ENCODE results near the gene ABTB2. TPM values are rescaled to one million over a fixed set of nuclear protein-coding genes. Genes with fewer than 3 reads are reported as not detected.

Gene ABTB2
- total and polyA plus RNA-seq, 2 experiments from 2014 or later: 2.6 to 12.1 TPM

DNA sequence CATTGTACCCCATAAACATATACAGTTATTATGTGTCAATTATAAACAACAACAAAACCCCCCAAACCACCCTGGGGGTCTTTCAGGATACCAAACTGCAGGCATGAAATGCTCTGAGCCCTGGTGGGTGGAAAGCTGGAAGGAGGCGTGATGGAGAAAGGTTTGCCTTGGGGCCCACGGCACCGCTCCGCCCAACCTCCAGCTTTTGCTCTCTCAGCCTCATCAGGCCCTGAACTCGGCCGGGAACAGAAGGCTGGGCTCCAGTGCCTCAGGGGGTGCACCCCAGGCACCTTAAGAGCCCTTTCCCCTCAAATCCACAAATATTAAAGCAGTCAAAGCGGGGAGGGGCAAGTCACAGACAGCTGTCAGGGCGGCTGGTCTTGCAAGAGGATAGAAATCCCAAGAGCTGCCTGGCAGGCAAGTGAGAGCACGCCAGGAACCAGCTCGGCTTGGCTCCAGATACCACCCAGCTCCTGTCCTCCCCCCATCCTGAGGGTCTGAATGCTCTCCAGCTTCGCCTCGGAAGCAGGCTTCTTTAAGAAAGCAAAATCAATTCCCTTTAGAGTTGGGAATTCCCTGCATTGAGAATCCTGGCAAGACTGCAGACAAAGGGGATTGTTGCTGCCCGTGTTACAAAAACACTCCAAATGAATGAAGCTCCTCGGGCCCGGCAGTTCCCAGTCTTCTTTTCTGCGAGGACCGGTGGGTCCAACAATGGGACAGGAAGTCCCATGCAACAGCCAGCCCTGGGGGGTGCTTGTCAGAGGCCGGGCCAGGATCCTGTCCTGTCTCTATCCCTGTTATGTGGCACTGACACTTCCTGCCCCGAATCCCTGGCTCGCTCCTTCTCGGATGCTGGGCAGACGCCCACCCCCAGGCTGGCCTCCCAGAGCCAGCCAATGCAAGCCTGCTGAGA lies 171.6 kb downstream of the ABTB2 start:
- H2AFZ ChIP-seq: 0 out of 2 replicates have a peak overlapping the region, but pooled peaks have one; percentile 21
- peaks cover 53% of the 10 kb centered on the region for H3K4me1 Mint-ChIP-seq
- ATAC-seq (peak; percentile 65), DNase-seq (ENCODE audit: low spot score) (peak; percentile 63)
- peak overlapping the region; percentile 71 for H3K4me2 ChIP-seq
- H3K9me3 Mint-ChIP-seq: no peaks in the 10 kb centered on the region
- no peaks in the 10 kb centered on the region for H3K9me2 ChIP-seq (ENCODE audit: insufficient read depth)
- no peak overlapping the region; the same call in 1 of the 2 replicates for H3K4me3 ChIP-seq
- peak overlapping the region; percentile 27; the same call in 1 of the 2 replicates for H3K27ac Mint-ChIP-seq
- TF ChIP-seq NANOG (IDR thresholded peaks at IDR 0.05; ENCODE audit: borderline replicate concordance) (no peak), ZNF114 (CRISPR knock-in tag; IDR thresholded peaks at IDR 0.05) (no peak), EZH2 (IDR thresholded peaks at IDR 0.05; ENCODE audit: low read depth, unreplicated experiment) (no peak), JUNB (IDR thresholded peaks at IDR 0.05; ENCODE audit: unreplicated experiment) (no peak), EZH2phosphoT487 (IDR thresholded peaks at IDR 0.05; ENCODE audit: unreplicated experiment) (no peak), POLR2AphosphoS5 (IDR thresholded peaks at IDR 0.05; ENCODE audit: low read depth) (no peak), CREB1 (CRISPR knock-in tag; IDR thresholded peaks at IDR 0.05; ENCODE audit: low read depth) (no peak)
- no peaks in the 10 kb centered on the region for H3K36me3 Mint-ChIP-seq (ENCODE audit: low read depth)
- H4K20me1 ChIP-seq (replicated peaks; ENCODE audit: insufficient read depth): no peaks in the 10 kb centered on the region
- no peaks in the 10 kb centered on the region for H3K27me3 ChIP-seq (ENCODE audit: insufficient read depth)
- H3K27me3 Mint-ChIP-seq (ENCODE audit: insufficient read depth, low read depth, poor library complexity): peaks cover 12% of the 10 kb centered on the region
- no peaks in the 10 kb centered on the region for H3K79me2 ChIP-seq (replicated peaks; ENCODE audit: insufficient read depth)
- H3K4me1 ChIP-seq (ENCODE audit: insufficient read depth): peaks cover 43% of the 10 kb centered on the region
- H3F3A ChIP-seq (replicated peaks; ENCODE audit: low read depth): peaks cover 9% of the 10 kb centered on the region
- H3K36me3 ChIP-seq (ENCODE audit: insufficient read depth): no peaks in the 10 kb centered on the region
- H3K4me3 Mint-ChIP-seq: peak overlapping the region; percentile 52
- peak overlapping the region; percentile 85 for H3K27ac ChIP-seq (ENCODE audit: low read depth)

DNA sequence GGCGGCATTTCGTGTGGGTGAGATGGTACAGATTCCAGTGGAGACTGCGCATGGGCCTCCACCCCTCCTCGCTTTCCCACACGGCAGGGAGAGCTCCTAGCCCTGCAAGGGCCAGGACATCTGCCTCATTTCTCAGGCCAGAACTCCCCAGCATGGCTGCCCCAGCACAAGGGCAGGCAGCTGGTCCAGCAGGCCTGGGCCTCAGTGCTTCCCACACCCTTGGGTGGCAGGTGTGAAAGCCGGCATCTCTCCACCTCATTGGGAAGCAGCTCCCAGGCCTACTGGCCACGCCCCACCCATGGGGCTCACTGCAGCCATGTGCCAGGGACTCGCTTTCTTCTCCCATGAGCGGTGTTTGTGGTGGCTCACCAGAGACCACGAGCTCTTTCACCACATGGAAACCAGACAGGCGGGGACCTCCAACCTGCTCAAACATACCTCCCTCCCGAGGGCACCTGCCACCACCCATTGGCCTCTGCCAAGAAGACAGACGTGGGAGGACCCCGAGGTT lies 173.2 kb downstream of the ABTB2 start:
- Histone ChIP-seq H3K79me2 (replicated peaks; ENCODE audit: insufficient read depth) (no peaks in the 10 kb centered on the region), H3K4me3 (no peak overlapping the region), H4K20me1 (replicated peaks; ENCODE audit: insufficient read depth) (no peaks in the 10 kb centered on the region), H3K4me2 (no peak overlapping the region), H3K4me1 (ENCODE audit: insufficient read depth) (peaks cover 43% of the 10 kb centered on the region), H3F3A (replicated peaks; ENCODE audit: low read depth) (peaks cover 9% of the 10 kb centered on the region), H3K27ac (ENCODE audit: low read depth) (no peak overlapping the region), H2AFZ (no peak overlapping the region), H3K27me3 (ENCODE audit: insufficient read depth) (no peaks in the 10 kb centered on the region), H3K9me2 (ENCODE audit: insufficient read depth) (no peaks in the 10 kb centered on the region), H3K36me3 (ENCODE audit: insufficient read depth) (no peaks in the 10 kb centered on the region)
- H3K27me3 Mint-ChIP-seq (ENCODE audit: insufficient read depth, low read depth, poor library complexity): peaks cover 12% of the 10 kb centered on the region
- ATAC-seq (no peak), DNase-seq (ENCODE audit: low spot score) (no peak)
- TF ChIP-seq, protein P1, sequence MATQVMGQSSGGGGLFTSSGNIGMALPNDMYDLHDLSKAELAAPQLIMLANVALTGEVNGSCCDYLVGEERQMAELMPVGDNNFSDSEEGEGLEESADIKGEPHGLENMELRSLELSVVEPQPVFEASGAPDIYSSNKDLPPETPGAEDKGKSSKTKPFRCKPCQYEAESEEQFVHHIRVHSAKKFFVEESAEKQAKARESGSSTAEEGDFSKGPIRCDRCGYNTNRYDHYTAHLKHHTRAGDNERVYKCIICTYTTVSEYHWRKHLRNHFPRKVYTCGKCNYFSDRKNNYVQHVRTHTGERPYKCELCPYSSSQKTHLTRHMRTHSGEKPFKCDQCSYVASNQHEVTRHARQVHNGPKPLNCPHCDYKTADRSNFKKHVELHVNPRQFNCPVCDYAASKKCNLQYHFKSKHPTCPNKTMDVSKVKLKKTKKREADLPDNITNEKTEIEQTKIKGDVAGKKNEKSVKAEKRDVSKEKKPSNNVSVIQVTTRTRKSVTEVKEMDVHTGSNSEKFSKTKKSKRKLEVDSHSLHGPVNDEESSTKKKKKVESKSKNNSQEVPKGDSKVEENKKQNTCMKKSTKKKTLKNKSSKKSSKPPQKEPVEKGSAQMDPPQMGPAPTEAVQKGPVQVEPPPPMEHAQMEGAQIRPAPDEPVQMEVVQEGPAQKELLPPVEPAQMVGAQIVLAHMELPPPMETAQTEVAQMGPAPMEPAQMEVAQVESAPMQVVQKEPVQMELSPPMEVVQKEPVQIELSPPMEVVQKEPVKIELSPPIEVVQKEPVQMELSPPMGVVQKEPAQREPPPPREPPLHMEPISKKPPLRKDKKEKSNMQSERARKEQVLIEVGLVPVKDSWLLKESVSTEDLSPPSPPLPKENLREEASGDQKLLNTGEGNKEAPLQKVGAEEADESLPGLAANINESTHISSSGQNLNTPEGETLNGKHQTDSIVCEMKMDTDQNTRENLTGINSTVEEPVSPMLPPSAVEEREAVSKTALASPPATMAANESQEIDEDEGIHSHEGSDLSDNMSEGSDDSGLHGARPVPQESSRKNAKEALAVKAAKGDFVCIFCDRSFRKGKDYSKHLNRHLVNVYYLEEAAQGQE (IDR thresholded peaks at IDR 0.05; ENCODE audit: unreplicated experiment): no peak
- TF ChIP-seq ZNF331 (CRISPR knock-in tag; IDR thresholded peaks at IDR 0.05; ENCODE audit: low read depth): no peak
- no peak for TF ChIP-seq EZH2phosphoT487 (IDR thresholded peaks at IDR 0.05; ENCODE audit: unreplicated experiment)
- TF ChIP-seq STAT1 (IDR thresholded peaks at IDR 0.05; ENCODE audit: unreplicated experiment): no peak
- no peak for TF ChIP-seq ZNF114 (CRISPR knock-in tag; IDR thresholded peaks at IDR 0.05)
- no peaks in the 10 kb centered on the region for H3K9me3 Mint-ChIP-seq
- H3K4me3 Mint-ChIP-seq: no peak overlapping the region
- H3K27ac Mint-ChIP-seq: no peak overlapping the region
- H3K36me3 Mint-ChIP-seq (ENCODE audit: low read depth): no peaks in the 10 kb centered on the region
- peaks cover 44% of the 10 kb centered on the region for H3K4me1 Mint-ChIP-seq

All from GM23338 (cell line).